Muscle layer of colon (tissue), 2 donors: Measurements from ENCODE around the gene ADIRF.
A peak's percentile ranks its signal among the peaks of the same experiment; 100 is the strongest.

ENCODE experiments used
- H3K27ac ChIP-seq: one replicate; pipeline ENCODE4 v1.7.0; 2013; ENCODE audit warnings: low read depth, mild to moderate bottlenecking, low read length, moderate library complexity
- H3K27me3 ChIP-seq, 2 donors: one replicate each; pipeline ENCODE4 v1.7.0; 2013; ENCODE audit warnings: low read length in 2 of 2, mild to moderate bottlenecking in 2 of 2; ENCODE audit not compliant: insufficient read depth in 2 of 2, control insufficient read depth in 1 of 2
- H3K36me3 ChIP-seq: one replicate; pipeline ENCODE4 v1.7.0; 2013; ENCODE audit warnings: mild to moderate bottlenecking, low read length; ENCODE audit not compliant: insufficient read depth
- H3K4me1 ChIP-seq: one replicate; pipeline ENCODE4 v1.7.0; 2013; ENCODE audit warnings: mild to moderate bottlenecking, low read length; ENCODE audit not compliant: insufficient read depth
- H3K4me3 ChIP-seq, 2 donors: one replicate each; pipeline ENCODE4 v1.7.0; 2013; ENCODE audit warnings: low read length in 2 of 2, low read depth in 1 of 2, mild to moderate bottlenecking in 1 of 2, moderate library complexity in 1 of 2
- H3K9ac ChIP-seq: one replicate; pipeline ENCODE4 v1.7.0; 2013; ENCODE audit warnings: low read length
- H3K9me3 ChIP-seq: one replicate; pipeline ENCODE4 v1.7.0; 2013; ENCODE audit warnings: mild to moderate bottlenecking, low read length
- donor health status: abdominal sarcoma.
- donor health status: Adenocarcinoma of cecum.

Gene ADIRF

GRCh38 chr10:86963341-86963919 is 4.9 kb upstream of the ADIRF start:
- H3K27ac ChIP-seq: no peak overlapping the region
- H3K9me3 ChIP-seq: no peaks in the 10 kb centered on the region
- peaks cover 24% of the 10 kb centered on the region for H3K4me1 ChIP-seq
- H3K27me3 ChIP-seq: peaks cover 0 to 15% of the 10 kb centered on the region in 2 donors
- H3K36me3 ChIP-seq: no peaks in the 10 kb centered on the region
- no peak overlapping the region for H3K9ac ChIP-seq
- no peak overlapping the region for H3K4me3 ChIP-seq

DNA sequence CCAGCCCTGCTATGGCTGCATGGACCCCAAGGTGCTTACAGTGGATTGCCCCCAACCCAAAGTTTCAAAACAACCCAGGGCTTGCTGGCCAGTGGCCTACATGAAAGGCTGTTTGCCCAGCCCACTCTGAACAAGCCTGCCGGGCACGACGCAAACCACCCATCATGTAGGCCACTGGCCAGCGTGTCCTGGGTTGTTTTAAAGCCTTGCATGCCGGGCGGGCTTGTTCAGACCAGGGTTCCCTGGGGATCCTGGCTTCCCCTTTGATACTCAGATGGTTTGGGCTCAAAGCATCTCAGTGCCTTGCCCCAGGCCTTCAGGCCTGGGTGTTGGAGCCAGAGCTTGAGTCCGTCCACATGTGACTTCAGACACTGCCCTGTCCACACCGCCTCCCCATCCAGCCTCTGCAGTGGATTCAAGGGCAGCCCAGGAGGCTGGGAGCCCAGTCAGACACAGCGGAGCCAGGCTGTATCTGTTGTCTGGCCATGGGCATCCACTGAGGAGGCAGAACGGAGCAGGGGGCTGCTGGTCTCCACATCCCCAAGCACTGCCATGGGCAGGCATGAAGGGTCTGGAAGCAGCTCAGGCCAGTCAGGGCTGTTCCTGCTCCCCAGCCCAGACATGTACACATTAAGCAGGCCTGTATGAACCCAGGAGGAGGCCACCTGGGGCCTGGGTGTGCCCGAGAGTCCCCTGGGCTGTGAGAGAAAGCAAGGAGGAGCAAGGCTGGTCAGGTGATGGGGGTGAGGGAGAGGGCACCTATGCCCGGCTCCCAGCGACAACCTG is 4.0 kb upstream of the ADIRF start:
- H3K4me3 ChIP-seq: no peak overlapping the region
- no peaks in the 10 kb centered on the region for H3K36me3 ChIP-seq
- no peaks in the 10 kb centered on the region for H3K9me3 ChIP-seq
- peaks cover 0 to 10% of the 10 kb centered on the region in 2 donors for H3K27me3 ChIP-seq
- H3K9ac ChIP-seq: no peak overlapping the region
- H3K4me1 ChIP-seq: peaks cover 30% of the 10 kb centered on the region
- no peak overlapping the region for H3K27ac ChIP-seq

DNA sequence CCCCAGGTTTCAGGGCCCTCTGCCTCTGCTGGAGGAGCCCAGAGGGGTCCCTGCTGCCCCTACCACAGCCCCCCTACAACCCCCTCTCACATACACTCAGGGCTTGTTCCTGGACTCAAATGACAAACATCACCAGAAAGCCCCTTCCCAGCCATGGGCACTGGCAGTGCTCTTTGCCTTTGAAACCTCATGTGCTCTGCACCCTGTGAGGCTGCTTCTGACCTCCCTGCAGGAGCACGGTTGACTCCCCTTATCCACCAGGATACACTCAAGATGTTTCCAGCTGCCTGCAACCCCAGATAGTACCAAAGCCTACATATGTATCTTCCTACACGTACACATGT is 3.5 kb upstream of the ADIRF start:
- Histone ChIP-seq H3K4me1 (peaks cover 36% of the 10 kb centered on the region), H3K9me3 (no peaks in the 10 kb centered on the region), H3K9ac (no peak overlapping the region), H3K27me3 (peaks cover 0 to 5% of the 10 kb centered on the region in 2 donors), H3K36me3 (no peaks in the 10 kb centered on the region), H3K4me3 (no peak overlapping the region), H3K27ac (no peak overlapping the region)

DNA sequence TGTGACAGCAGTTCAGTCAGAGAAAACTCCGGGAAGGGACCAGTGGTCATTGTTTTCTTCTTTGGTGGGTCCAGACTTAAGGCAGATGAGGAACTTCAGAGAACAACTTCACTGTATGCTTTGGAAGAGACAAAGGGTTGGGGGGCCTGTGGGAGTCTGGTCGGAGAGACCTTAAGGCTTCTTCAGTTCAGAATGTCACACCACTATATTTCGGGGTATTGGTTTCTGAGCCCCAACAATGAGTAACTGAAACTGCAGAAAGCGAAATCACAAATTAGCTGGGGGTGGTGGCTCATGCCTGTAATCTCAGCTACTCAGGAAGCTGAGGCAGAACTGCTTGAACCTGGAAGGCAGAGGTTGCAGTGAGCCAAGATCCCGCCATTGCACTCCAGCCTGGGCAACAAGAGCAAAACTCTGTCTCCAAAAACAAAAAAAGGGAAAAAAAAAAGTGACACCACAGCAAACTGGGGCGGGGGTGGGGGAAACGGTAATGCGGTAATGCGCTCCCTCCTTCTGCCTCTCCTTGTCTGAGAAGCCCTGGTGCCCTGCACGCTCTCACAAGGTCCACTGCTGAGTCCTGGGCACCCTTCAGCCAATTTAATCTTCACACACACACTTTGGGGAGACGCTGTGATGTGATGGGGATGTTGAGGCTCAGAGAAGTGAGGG is 2.2 kb upstream of the ADIRF start:
- H3K9me3 ChIP-seq: no peaks in the 10 kb centered on the region
- H3K4me3 ChIP-seq: peak overlapping the region in 1 of 2 donors; percentile 20
- H3K27me3 ChIP-seq: no peaks in the 10 kb centered on the region
- H3K9ac ChIP-seq: no peak overlapping the region
- H3K27ac ChIP-seq: no peak overlapping the region
- no peaks in the 10 kb centered on the region for H3K36me3 ChIP-seq
- H3K4me1 ChIP-seq: peaks cover 44% of the 10 kb centered on the region

DNA sequence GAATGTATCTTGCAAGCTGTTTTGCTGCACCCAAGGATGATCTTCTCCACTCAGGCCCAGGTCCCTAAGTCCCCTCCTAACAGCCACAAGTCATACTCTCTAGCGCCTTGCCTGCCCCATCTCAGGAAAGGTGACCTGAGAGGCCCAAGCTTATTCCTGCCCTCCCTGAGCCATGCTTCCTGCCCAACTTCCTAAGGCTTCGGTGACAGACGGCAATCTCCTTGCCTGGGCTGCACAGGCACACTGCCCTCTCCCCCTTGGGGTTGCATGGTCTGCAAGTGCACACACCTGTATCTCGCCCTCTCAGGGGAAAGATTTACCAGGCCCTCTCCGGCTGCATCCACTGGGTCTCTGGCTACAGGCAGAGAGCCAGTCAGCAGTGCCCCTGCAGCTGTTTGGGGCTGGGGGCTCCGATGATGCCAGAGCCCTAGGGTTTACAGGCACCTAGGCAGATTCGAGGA is 771 bp upstream of the ADIRF start:
- Histone ChIP-seq H3K27ac (no peak overlapping the region), H3K4me3 (peak overlapping the region in 1 of 2 donors; percentile 92), H3K4me1 (peaks cover 55% of the 10 kb centered on the region), H3K9ac (no peak overlapping the region), H3K9me3 (no peaks in the 10 kb centered on the region), H3K27me3 (no peaks in the 10 kb centered on the region), H3K36me3 (no peaks in the 10 kb centered on the region)

DNA sequence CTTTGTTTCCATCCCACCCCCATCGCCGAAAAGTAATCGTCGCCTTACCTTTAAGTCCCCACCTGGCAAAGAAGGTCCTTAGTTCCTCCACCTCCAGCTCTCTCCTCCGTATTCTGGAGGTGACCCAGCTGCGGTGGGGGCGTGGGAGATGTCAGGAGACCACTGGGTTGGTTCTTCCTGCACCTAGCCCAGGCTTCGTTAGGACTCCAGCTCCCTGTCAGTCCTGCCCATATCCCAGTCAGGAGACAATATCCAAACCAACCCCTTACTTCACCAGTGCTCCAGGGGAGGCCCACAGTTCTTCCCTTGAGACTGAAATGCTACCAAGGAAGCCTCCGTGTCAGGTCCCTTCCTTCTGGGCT is 693 bp downstream of the ADIRF start:
- H3K27ac ChIP-seq: peak overlapping the region; percentile 95

GRCh38 chr10:86969421-86970041 is 1.2 kb downstream of the ADIRF start:
- H3K36me3 ChIP-seq: no peaks in the 10 kb centered on the region
- peak overlapping the region; percentile 95 for H3K27ac ChIP-seq
- H3K9ac ChIP-seq: peak overlapping the region; percentile 87
- no peaks in the 10 kb centered on the region for H3K9me3 ChIP-seq
- H3K4me3 ChIP-seq: peak overlapping the region; percentile 40 to 92
- peaks cover 55% of the 10 kb centered on the region for H3K4me1 ChIP-seq
- H3K27me3 ChIP-seq: no peaks in the 10 kb centered on the region

More for the DNA sequence above, 693 bp downstream of the ADIRF start:
- Histone ChIP-seq H3K27me3 (no peaks in the 10 kb centered on the region), H3K36me3 (no peaks in the 10 kb centered on the region), H3K4me3 (peak overlapping the region; percentile 40 to 92), H3K4me1 (peaks cover 55% of the 10 kb centered on the region), H3K9me3 (no peaks in the 10 kb centered on the region), H3K9ac (peak overlapping the region; percentile 87)

GRCh38 chr10:86970162-86970981 is 2.1 kb downstream of the ADIRF start:
- Histone ChIP-seq H3K9me3 (no peaks in the 10 kb centered on the region), H3K9ac (peak overlapping the region; percentile 87), H3K27ac (peak overlapping the region; percentile 95), H3K27me3 (no peaks in the 10 kb centered on the region), H3K4me1 (peaks cover 55% of the 10 kb centered on the region), H3K36me3 (no peaks in the 10 kb centered on the region), H3K4me3 (peak overlapping the region; percentile 84 to 92)

DNA sequence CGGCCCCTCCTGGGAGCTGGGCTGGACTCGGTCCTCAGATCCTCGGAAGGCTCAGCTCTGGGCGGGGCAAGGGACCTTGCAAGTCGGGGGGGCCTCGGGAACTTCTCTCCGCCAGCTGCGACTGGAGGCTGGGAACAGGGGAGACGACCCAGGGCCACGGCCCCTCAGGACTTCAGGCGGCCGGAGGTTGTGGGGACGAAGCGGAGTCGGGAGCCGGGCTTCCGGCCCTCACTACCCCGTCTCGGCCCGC is 2.6 kb downstream of the ADIRF start:
- Histone ChIP-seq H3K27me3 (no peaks in the 10 kb centered on the region), H3K4me3 (peak overlapping the region; percentile 84 to 92), H3K9ac (peak overlapping the region; percentile 87), H3K36me3 (no peaks in the 10 kb centered on the region), H3K4me1 (peaks cover 52% of the 10 kb centered on the region), H3K9me3 (no peaks in the 10 kb centered on the region), H3K27ac (peak overlapping the region; percentile 95)

GRCh38 chr10:86971232-86971991 is 3.1 kb downstream of the ADIRF start:
- peaks cover 46% of the 10 kb centered on the region for H3K4me1 ChIP-seq
- no peaks in the 10 kb centered on the region for H3K27me3 ChIP-seq
- peak overlapping the region; percentile 84 to 92 for H3K4me3 ChIP-seq
- H3K9ac ChIP-seq: peak overlapping the region; percentile 33
- no peaks in the 10 kb centered on the region for H3K36me3 ChIP-seq
- H3K27ac ChIP-seq: peak overlapping the region; percentile 95
- no peaks in the 10 kb centered on the region for H3K9me3 ChIP-seq
